ENCODE results near the gene LTO1. TPM values are rescaled to one million over a fixed set of nuclear protein-coding genes. Genes with fewer than 3 reads are reported as not detected.

The LTO1 gene
- total RNA-seq, 3 donors from 2014 or later (not counting 1 experiment from before 2014, with no cell fraction given), result 23.2 to 33.5 (median 25.3) TPM

GRCh38 chr11:69637941-69638871 lies 36.9 kb downstream of the LTO1 start:
- no peak for TF ChIP-seq CTCF (IDR thresholded peaks at IDR 0.05)
- no peak for DNase-seq
- H3K4me3 Mint-ChIP-seq, result peak overlapping the region; percentile 50
- H3K9me3 Mint-ChIP-seq, result no peaks in the 10 kb centered on the region
- H3K36me3 ChIP-seq (ENCODE audit: control insufficient read depth, insufficient read depth, low read length), result no peaks in the 10 kb centered on the region
- H3K9me3 ChIP-seq (ENCODE audit: control insufficient read depth, insufficient read depth, low read length), result no peaks in the 10 kb centered on the region
- H3K27ac ChIP-seq (ENCODE audit: low read length), result no peak overlapping the region
- no peak overlapping the region for H3K27ac Mint-ChIP-seq
- peaks cover 48% of the 10 kb centered on the region for H3K4me1 ChIP-seq (ENCODE audit: control insufficient read depth, insufficient read depth, low read length)
- no peak for ATAC-seq
- peaks cover 54% of the 10 kb centered on the region for H3K27me3 ChIP-seq (ENCODE audit: control insufficient read depth, insufficient read depth, low read length)
- H3K27me3 Mint-ChIP-seq (ENCODE audit: low read depth in 2 of 2), result peaks cover 46 to 49% of the 10 kb centered on the region in 2 donors
- intact Hi-C loops (cut with micrococcal nuclease), result no loop called here
- 3% methylated on average over 76 of the region's 78 CpGs for WGBS (ENCODE audit: insufficient coverage)
- H3K36me3 Mint-ChIP-seq, result no peaks in the 10 kb centered on the region
- no peak overlapping the region for H3K4me3 ChIP-seq (ENCODE audit: low read length)
- H3K4me1 Mint-ChIP-seq, result peaks cover 9 to 28% of the 10 kb centered on the region in 2 donors

GRCh38 chr11:69637198-69637940 lies 37.8 kb downstream of the LTO1 start:
- H3K9me3 ChIP-seq (ENCODE audit: control insufficient read depth, insufficient read depth, low read length), result no peaks in the 10 kb centered on the region
- TF ChIP-seq CTCF (IDR thresholded peaks at IDR 0.05), result no peak
- peaks cover 54% of the 10 kb centered on the region for H3K27me3 ChIP-seq (ENCODE audit: control insufficient read depth, insufficient read depth, low read length)
- WGBS (ENCODE audit: insufficient coverage), result under 1% methylated on average over 65 of the region's 67 CpGs
- Mint-ChIP-seq H3K9me3 (no peaks in the 10 kb centered on the region), H3K36me3 (no peaks in the 10 kb centered on the region), H3K4me3 (peak overlapping the region; percentile 55), H3K27me3 (ENCODE audit: low read depth in 2 of 2) (peaks cover 50 to 54% of the 10 kb centered on the region in 2 donors), H3K4me1 (peaks cover 9 to 28% of the 10 kb centered on the region in 2 donors), H3K27ac (no peak overlapping the region)
- intact Hi-C loops (cut with micrococcal nuclease), result no loop called here
- H3K4me3 ChIP-seq (ENCODE audit: low read length), result no peak overlapping the region
- DNase-seq (no peak), ATAC-seq (no peak)
- H3K27ac ChIP-seq (ENCODE audit: low read length), result no peak overlapping the region
- no peaks in the 10 kb centered on the region for H3K36me3 ChIP-seq (ENCODE audit: control insufficient read depth, insufficient read depth, low read length)
- peaks cover 48% of the 10 kb centered on the region for H3K4me1 ChIP-seq (ENCODE audit: control insufficient read depth, insufficient read depth, low read length)

GRCh38 chr11:69636512-69637197 lies 38.5 kb downstream of the LTO1 start:
- no peak for TF ChIP-seq CTCF (IDR thresholded peaks at IDR 0.05)
- H3K27me3 ChIP-seq (ENCODE audit: control insufficient read depth, insufficient read depth, low read length), result peaks cover 49% of the 10 kb centered on the region
- no peaks in the 10 kb centered on the region for H3K9me3 ChIP-seq (ENCODE audit: control insufficient read depth, insufficient read depth, low read length)
- no peaks in the 10 kb centered on the region for H3K36me3 ChIP-seq (ENCODE audit: control insufficient read depth, insufficient read depth, low read length)
- Mint-ChIP-seq H3K27ac (no peak overlapping the region), H3K9me3 (no peaks in the 10 kb centered on the region), H3K27me3 (ENCODE audit: low read depth in 2 of 2) (peaks cover 54 to 59% of the 10 kb centered on the region in 2 donors), H3K4me3 (peak overlapping the region; percentile 31), H3K36me3 (no peaks in the 10 kb centered on the region), H3K4me1 (peaks cover 9 to 28% of the 10 kb centered on the region in 2 donors)
- ATAC-seq (no peak), DNase-seq (no peak)
- intact Hi-C loops (cut with micrococcal nuclease), result no loop called here
- H3K27ac ChIP-seq (ENCODE audit: low read length), result no peak overlapping the region
- no peak overlapping the region for H3K4me3 ChIP-seq (ENCODE audit: low read length)
- peaks cover 42% of the 10 kb centered on the region for H3K4me1 ChIP-seq (ENCODE audit: control insufficient read depth, insufficient read depth, low read length)
- 8% methylated on average over 63 of the region's 63 CpGs for WGBS (ENCODE audit: insufficient coverage)

Data from natural killer cell (primary cell).